Measurements from ENCODE around the gene LAMA5.

The LAMA5 gene

DNA sequence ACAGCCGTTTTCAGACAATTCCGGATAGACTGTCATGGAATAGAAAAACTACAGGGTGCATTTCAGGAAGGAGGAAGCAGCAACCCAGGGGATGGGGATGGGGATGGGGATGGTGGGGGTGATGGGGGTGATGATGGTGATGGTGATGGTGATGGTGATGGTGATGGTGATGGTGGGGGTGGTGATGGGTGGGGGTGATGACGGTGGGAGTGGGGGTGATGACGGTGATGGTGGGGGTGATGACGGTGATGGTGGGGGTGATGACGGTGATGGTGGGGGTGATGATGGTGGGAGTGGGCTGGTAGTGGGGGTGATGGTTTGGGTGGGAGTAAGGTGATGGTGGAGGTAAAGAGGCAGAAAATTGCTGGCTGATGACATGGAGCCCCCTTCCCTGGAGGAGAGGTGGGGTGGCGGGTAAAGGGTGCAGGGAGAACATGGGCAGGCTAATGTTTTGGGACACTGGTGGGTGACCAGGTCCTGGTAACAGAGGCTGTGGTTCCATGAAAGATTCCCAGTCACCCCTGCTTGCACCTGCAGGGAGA, 17.5 kb downstream of the LAMA5 start:
- DNase-seq (ENCODE audit: low read depth): no peak

DNA sequence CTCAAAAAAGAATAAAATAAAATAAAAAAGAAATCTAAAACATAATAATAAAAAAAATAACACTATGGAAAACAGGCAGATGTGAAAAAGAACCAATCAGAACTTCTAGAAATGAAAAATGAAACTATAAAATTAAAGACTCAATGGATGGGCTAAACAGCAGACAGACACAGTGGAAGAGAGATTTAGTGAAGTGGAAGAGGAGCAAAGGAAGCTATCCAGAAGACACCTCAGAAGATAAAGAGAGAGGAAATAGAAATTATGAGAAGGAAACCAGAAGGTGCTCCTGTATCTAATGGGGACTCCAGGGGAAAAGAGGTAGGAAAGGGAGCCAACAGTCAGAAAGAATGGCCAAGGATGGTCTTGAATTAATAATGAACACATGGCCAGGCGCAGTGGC, 18.5 kb downstream of the LAMA5 start:
- no peak for DNase-seq (ENCODE audit: low read depth)

DNA sequence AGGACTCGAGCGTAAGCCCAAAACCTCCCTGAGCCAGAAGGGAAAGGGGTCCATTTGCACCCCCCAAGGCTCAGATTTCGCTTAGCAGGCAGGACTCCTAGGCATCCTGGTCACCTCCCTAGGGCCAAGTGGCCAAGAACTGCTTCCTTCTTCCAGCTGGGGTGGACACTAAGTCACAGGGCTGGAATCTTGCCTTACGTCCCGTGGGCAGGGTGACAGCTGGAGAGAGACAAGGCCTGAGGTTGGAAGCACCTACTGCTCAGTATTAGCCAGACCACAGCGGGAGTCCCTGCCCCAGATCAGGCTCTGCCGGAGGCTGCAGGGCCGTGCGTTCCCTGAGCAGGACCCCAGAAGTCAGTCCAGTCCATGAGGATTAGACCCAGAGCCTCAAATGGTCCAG, 19.7 kb downstream of the LAMA5 start:
- DNase-seq (ENCODE audit: low read depth): no peak

DNA sequence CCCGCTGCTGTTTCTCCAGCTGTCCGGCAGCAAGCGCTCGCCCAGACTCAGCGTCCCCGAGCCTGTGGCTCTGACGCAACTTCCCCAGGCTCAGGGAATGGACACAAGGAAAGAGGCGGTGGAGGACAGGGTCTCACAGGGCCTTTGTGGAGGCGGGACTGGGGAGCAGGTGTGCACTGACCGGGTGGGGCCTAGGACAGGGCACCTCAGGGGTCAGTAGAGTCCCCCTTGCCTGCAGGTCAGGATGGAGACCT, 20.0 kb downstream of the LAMA5 start:
- no peak for DNase-seq (ENCODE audit: low read depth)

DNA sequence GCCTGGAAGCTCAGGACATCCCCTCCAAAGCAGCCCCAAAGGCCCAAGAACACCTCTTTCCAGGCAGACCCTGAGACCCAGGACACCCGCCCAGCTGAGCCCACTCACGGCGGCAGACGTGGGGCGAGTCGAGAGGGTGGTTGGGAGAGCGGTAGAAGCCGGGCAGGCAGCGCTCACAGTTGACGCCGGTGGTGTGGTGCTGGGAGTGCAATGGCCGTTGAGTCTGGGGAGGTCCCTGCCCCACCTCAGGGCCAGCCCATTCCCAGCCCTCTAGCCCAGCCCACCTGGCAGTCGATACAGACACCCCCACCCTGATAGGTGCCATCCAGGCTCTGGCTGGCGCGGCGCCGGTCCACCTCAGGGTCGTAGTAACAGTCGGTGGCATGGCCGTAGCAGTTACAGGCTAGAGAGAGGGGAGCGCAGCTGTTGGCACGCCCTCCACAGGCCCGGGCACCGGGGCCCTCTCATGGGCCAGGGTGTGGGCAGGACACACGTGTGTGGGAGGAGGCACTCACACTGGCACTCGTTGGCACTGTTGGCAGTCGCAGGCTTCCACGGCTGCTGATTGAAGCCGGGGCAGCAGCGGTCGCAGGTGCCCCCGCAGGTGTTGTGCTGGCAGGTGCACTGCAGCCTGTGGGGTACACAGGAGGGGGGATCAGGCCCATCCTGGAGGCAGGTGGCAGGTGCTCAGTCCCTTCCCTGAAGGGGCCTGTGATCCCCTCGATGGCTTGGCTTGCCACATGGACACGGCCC, 20.5 kb downstream of the LAMA5 start:
- DNase-seq (ENCODE audit: low read depth): no peak

DNA sequence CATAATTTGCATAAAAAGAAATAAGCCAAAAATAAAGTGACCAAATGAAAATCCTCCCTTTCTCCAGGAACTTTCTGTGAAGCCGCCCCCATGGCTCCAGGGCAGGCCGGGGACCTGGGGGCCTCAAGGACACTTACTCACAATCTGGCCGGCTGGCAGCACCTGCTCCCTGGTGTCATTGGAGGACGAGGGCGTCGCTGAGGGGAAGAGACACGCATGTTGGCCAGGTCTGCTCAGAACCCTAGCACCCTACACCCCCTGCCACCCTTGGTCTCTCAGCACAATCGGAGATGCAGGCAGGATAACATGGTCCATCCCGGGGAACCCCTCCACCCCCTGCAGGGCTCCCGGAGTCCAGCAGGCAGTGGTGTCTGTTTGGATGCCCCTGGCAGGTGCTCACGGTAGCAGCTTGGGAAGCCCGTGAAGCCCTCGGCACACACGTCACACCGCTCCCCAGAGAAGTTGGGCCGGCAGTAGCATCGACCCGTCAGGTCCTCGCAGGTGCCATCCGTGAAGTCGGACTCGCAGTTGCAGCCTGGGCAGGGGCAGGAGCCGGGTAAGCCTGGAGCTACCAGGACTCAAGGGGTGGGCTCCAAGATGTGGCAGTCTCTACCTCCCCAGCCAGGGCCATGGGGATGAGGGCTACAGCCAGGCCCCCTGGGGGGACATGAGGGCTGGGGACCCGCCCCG, 21.3 kb downstream of the LAMA5 start:
- DNase-seq (ENCODE audit: low read depth): no peak

DNA sequence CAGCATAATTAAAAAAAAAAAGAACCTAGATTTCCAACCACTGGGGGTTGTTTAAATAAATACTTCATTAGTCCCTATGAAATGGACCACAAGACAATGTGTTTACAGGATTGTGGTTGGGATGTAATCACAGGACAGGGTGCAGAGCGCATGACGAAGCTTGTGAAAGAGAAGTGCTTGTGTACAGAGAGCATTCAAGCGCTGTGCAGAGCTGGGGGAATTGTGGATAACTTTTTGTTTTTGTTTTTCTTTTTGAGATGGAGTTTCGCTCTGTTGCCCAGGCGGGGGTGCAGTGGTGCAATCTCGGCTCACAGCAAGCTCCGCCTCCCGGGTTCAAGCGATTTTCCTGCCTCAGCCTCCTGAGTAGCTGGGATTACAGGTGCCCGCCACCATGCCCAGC, 22.3 kb downstream of the LAMA5 start:
- no peak for DNase-seq (ENCODE audit: low read depth)

DNA sequence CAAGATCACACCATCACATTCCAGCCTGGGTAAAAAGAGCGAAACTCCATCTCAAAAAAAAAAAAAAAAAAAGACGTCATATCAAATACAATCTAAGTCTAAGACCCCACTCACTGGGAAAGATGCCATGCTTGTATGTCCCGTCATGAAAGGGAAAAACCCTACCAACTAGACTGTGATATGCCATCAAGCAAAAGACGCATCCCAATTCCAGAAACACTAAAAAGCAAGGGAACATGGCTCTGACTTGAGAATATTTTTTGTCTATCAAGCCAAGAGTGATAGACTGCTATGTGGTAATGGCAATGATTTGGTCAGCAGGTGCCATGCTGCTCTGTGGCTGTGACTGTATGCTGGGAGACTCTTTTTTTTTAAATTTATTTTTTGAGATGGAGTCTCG, 23.0 kb downstream of the LAMA5 start:
- no peak for DNase-seq (ENCODE audit: low read depth)

DNA sequence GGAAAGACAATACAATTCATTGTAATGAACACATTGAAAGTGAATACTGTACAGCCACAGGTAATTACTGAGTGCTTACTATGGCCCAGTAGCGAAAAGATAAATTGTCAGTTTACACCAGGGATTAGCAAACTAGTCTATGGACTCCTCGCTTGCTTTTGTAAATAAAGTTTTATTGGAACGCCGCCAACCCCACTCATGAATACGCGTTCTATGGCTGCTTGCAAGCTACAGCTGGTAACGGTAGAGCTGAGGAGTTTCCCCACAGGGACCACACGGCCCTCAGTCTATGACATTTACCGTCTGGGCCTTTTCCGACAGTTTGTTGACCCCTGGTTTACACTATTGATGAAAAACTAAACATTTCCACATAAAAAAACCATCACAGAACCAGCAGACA, 24.2 kb downstream of the LAMA5 start:
- no peak for DNase-seq (ENCODE audit: low read depth)

DNA sequence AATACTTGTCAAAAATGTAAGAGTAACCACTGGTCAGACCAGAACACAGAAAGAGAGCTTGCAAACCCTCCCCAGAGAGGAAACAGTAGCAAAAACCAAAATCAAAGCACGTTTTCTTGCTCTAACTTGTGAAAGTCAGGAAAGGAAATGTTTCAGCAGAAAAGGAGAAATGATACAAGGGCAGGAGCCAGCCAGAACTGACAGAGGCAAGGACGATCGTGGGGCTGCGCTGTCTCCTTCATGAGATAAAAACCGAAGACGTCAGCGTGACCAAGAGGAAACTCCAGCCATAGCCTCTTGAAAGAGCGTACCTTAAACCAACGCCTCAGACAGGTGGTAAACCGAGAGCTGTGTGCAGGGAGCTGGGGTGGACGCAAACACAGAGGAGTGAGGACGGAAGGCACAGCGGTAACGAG, 27.5 kb downstream of the LAMA5 start:
- no peak for DNase-seq (ENCODE audit: low read depth)

DNA sequence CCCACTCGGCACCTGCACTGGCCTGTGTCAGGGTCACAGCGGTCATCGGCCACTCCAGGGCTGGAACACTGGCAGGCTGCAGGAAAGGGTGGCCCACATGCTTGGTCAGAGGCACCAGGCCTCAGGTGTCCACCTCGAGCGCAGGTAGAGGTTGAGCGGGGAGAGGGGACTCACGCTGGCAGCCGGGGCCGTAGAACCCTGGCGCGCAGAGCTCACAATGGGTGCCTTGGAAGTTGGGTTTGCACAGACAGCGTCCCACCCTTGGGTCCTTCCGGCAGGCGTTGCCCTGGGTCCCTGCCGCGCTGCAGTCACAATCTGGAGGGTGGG, 28.9 kb downstream of the LAMA5 start:
- no peak for DNase-seq (ENCODE audit: low read depth)

DNA sequence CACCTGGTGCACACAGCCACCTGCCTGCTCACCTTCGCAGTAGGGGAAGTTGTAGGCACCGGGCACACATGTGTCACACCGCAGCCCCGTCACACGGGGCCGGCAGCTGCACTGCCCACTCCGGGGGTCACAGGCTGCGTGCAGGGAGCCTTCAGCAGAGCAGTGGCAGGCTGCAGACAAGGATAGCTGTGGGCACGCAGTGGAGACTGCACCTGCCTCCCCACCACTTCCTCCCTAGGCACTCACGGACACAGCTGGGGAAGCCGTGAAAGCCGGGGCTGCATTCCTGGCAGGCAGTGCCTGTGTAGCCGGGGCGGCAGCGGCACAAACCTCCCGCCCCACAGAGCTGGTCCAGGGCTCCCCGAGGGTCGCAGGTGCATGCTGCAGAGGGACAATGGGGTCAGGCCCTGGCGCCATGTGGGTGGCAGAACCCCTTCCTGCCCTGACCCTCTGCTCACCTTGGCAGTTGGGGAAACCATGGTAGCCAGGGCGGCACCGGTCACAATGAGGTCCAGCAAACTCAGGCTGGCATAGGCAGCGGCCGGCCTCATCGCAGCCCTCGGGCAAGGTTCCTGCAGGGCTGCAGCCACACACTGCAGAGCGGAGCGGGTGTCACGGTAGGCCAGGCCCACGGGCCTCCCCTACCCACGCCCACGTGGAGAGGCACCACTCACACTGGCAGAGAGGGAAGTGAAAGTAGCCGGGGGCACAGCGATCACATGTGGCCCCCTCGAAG, 29.4 kb downstream of the LAMA5 start:
- no peak for DNase-seq (ENCODE audit: low read depth)

DNA sequence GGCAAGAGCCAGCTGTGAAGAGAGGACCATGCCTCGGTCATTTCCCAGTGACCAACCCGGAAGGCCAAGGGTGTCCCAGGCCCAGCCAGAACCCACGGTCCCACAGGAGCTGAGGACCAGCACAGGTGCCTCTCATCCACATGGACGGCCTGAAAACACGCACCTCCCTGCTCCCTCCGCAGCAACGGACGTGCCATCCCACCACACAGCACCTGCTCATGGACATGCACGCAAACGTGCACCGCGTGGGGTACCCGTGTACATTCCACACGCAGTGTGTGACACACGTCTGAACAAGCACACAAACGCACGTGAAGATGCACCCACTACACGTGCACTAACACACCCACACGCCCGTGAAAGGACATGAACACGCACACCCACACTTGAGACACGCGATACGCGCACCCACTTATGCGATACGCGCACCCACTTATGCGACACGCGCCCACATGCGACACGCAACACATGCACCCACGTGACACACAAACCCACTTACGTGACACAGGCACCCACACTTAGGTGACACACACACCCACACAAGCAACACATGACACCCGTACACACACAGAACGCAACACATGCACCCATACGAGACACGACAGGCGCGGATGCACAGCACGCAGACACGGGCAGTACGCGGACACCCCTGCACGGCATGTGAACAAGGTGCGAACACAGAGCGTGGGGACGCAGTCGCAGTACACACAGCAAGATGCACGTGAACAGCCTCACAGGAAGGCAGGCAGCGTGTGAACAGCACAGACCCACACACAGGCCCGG, 30.1 kb downstream of the LAMA5 start:
- no peak for DNase-seq (ENCODE audit: low read depth)

DNA sequence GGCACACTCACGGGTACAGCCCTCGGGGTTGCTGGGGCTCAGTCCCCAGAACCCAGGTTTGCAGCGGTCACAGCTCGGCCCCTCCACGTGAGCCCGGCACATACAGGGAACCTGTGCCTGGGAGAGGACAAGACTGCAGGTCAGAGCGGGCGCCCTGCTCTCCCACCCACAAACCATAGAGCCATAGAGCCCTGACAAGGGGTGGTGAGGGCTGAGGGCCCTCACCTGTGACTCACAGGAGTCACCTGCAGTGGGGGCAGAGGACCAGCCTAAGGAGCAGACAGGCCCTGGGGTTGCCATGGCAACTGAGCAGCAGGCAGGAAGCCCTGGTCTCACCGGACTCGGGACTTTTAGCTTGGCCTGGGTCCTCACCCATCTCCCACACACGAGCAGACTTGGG, 30.8 kb downstream of the LAMA5 start:
- no peak for DNase-seq (ENCODE audit: low read depth)

DNA sequence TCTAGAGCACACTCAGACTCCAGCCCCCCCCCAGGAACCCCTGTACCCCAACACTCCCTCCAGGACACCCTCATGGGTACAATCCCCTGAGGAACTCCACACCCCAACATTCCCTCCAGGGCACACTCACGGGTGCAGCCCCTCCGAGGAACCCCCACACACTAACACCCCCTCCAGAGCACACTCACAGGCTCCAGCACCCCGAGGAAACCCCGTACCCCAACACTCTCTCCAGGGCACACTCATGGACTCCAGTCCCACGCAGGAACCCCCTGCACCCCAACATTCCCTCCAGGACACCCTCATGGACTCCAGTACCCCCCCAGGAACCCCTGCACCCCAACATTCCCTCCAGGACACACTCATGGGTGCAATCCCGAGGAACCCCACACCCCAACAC, 31.6 kb downstream of the LAMA5 start:
- DNase-seq (ENCODE audit: low read depth): no peak

DNA sequence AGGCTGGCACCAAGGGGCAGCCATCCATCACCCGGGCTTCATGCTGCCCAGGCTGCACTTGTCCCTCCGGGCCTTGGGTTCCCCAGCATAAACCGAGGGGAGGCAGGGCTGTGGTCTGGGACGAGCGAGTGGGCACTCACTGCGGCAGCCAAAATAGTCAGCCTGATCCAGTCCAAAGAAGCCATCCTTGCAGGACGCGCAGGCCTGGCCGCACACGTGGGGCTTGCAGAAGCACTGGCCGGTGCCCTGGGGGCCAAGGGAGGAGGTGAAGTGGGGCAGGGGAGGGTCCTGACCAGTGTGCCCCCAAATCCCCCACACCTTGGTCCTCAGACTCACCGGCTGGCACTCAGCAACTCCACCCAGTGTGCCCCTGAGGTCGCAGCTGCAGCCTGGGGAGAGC, 32.2 kb downstream of the LAMA5 start:
- DNase-seq (ENCODE audit: low read depth): no peak

DNA sequence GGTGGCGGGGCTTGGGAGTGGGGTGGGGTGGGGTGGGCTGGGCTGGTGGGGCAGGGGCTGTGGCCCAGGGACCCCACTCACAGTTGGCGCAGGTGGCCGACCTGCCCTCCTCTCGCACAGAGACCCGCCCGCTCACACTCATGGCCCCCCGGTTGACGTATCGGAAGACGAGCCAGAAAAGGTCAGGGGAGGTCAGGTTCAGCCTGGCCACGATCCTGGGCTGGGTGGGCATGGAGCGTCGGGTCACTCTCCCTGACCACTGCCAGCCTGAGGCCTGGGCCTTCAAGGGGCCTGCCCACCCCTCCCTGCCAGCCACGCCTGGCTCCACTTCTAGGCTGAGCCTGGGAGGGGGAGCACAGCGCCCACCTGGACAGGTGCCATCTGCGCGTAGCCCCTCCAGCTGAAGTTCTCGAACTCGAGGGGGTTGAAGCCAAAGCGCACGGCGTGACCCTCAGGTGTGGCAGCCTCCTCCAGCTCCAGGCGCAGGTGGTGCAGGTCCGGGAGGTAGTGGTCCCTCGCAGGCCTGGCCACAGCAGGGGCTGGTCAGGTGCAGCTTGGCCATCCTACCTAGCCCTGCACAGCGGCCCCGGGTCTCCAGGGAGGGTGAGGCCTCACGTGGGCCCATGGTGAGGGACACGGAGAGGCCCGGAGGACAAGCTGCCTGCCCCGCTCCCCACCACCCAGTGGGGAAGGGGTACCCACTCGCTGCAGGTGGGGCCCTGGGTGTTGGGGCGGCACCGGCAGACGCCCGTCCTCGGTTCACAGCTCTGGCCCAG, 33.1 kb downstream of the LAMA5 start:
- DNase-seq (ENCODE audit: low read depth): no peak

DNA sequence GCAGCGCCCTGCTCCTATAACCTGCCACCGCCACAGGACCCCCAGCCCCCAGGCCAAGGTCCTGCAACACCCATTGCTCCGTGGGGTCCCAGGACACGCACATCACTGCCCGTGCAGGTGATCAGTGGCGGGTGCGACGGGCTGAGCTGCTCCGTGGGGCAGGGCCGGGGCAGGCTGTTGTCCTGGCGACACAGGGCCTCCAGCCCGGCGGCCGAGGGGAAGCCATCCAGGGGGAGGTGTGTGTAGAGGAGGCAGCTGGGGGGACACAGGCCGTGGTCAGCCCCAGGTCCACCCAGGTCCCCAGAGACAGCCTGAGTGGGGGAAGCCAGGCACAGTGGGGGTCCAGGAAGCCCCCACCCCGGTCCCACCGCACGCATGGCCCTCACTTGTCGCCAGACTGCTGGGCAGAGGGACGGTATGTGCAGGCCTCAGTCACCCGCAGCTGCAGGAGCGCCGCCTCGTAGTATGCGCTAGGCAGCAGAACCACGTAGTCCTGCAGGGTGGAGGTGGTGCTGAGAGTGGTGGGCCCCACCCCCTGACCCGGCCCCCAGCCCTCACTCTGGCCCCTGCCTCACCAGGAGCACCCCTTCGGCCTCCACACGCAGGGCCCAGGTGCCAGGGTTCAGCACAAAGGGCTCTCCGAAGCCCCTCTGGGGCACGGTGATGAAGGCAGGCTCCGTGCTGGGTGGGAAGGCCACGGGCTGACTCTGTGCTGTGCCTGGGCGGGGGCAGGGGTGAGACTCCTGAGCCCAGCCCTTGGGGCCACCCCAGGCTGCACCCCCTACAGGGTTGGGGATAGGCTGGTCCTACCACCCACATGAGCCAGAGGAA, 33.9 kb downstream of the LAMA5 start:
- DNase-seq (ENCODE audit: low read depth): no peak

DNA sequence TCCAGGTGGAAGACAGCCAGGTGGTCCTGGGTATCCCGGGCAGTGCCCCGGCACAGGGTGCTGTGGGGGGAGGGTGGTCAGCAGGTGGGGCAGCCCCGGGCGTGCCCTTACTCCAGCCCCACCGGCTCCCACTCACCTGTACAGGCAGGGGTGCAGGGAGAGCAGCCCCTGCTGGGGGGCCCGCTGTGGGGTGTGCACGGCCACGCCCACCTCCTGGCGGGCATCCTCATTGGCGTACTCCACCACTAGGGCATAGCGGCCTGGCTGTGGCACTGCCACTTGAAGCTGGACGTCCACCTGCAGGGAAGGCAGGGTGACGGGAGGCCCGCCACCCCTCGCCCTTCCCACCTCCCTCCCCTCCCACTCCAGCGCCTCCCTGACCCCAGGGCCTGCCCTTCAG, 34.7 kb downstream of the LAMA5 start:
- no peak for DNase-seq (ENCODE audit: low read depth)

DNA sequence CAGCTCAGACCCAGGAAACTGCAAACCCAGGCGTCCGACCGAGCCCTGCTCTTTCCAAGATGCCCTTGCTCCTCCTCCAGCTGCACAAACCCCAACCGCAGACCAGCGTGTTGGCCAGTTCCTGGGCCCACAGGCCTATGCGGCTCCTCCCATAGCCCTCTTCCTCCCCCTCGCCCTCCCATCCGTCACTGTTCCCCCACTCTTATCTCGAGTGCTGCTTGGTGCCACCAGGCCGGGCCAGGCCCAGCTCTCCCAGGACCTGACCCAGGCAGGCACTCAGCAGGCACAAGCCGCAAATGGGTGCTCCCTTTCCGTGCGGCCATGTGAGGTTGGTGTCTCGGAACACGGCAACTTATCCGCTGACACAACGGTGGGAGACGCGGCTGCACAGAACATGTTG, 35.8 kb downstream of the LAMA5 start:
- DNase-seq (ENCODE audit: low read depth): no peak

All from activated T-helper 1 cell treated with Interleukin-2 at 50 U/mL for 16 hours (primary cell).